ENCODE data around the gene ZNF516.

The ZNF516 gene

GRCh38 chr18:76456018-76456750, 38.9 kb downstream of the ZNF516 start:
- no peak for TF ChIP-seq TOX (CRISPR knock-in tag; IDR thresholded peaks at IDR 0.05; ENCODE audit: borderline replicate concordance)
- no peak for TF ChIP-seq ZNF70 (CRISPR knock-in tag; IDR thresholded peaks at IDR 0.05)
- TF ChIP-seq RARB (CRISPR knock-in tag; IDR thresholded peaks at IDR 0.05), result no peak
- no peak for TF ChIP-seq POU6F1 (CRISPR knock-in tag; IDR thresholded peaks at IDR 0.05; ENCODE audit: borderline replicate concordance, low read depth)
- TF ChIP-seq ZFP3 (CRISPR knock-in tag; IDR thresholded peaks at IDR 0.05), result no peak
- no peak for TF ChIP-seq CSRNP3 (CRISPR knock-in tag; IDR thresholded peaks at IDR 0.05)
- TF ChIP-seq PATZ1 (CRISPR knock-in tag; IDR thresholded peaks at IDR 0.05; ENCODE audit: borderline replicate concordance), result no peak
- ATAC-seq, result no peak

DNA sequence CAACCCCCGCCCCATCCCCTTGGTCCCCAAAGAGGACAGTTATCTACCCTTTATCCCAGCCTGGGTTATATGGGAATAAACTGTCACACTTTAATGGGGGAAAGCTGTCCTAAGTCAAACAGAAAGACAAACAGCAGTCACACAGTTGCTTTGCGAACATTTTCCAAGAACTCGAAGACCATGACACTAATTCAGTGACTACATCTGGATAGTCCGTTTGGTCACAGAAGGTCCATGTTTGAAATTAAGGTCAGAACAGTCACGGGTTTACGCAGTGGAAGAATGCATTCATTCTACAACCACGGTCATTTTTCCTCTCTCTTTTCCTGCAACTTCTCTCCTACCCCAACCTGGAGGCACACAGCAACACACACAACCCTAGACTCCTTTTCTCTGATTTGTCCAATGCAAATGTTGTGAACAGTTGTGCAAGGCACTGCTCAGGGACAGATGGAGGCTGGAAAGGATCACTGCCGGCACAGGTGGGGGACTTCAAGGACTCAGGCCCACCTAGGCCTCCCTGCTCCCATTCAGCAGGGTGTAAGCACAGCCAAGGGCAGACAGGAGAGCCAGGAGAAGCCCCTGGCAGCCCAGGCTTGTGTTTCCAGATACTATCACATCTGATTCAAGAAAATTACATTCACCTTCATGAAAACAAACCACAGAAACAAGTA, 39.9 kb downstream of the ZNF516 start:
- TF ChIP-seq SNAI2 (CRISPR knock-in tag; IDR thresholded peaks at IDR 0.05), result no peak
- no peak for TF ChIP-seq PPARA (CRISPR knock-in tag; IDR thresholded peaks at IDR 0.05; ENCODE audit: borderline replicate concordance)
- TF ChIP-seq ZNF565 (CRISPR knock-in tag; conservative IDR thresholded peaks at IDR 0.05; ENCODE audit: low read depth), result no peak
- no peak for TF ChIP-seq ISL1 (CRISPR knock-in tag; IDR thresholded peaks at IDR 0.05)
- TF ChIP-seq ZC3H10 (CRISPR knock-in tag; IDR thresholded peaks at IDR 0.05), result no peak
- TF ChIP-seq ESRRG (CRISPR knock-in tag; IDR thresholded peaks at IDR 0.05), result no peak
- no peak for TF ChIP-seq TOX (CRISPR knock-in tag; IDR thresholded peaks at IDR 0.05; ENCODE audit: borderline replicate concordance)
- TF ChIP-seq ZFP30 (CRISPR knock-in tag; IDR thresholded peaks at IDR 0.05), result no peak
- no peak for TF ChIP-seq ARNTL (CRISPR knock-in tag; IDR thresholded peaks at IDR 0.05; ENCODE audit: borderline replicate concordance, low read depth)
- no peak for TF ChIP-seq GLIS3 (CRISPR knock-in tag; IDR thresholded peaks at IDR 0.05)
- TF ChIP-seq ZNF8 (CRISPR knock-in tag; IDR thresholded peaks at IDR 0.05), result no peak
- no peak for TF ChIP-seq ZNF70 (CRISPR knock-in tag; IDR thresholded peaks at IDR 0.05)
- TF ChIP-seq CSDC2 (CRISPR knock-in tag; IDR thresholded peaks at IDR 0.05), result no peak
- no peak for TF ChIP-seq BACH2 (CRISPR knock-in tag; IDR thresholded peaks at IDR 0.05; ENCODE audit: borderline replicate concordance)
- TF ChIP-seq PATZ1 (CRISPR knock-in tag; IDR thresholded peaks at IDR 0.05; ENCODE audit: borderline replicate concordance), result no peak
- no peak for ATAC-seq

GRCh38 chr18:76454418-76454817, 40.6 kb downstream of the ZNF516 start:
- no peak for TF ChIP-seq ZNF70 (CRISPR knock-in tag; IDR thresholded peaks at IDR 0.05)
- TF ChIP-seq ZFP3 (CRISPR knock-in tag; IDR thresholded peaks at IDR 0.05), result no peak
- TF ChIP-seq TCF4 (CRISPR knock-in tag; IDR thresholded peaks at IDR 0.05; ENCODE audit: borderline replicate concordance), result no peak
- TF ChIP-seq CSDC2 (CRISPR knock-in tag; IDR thresholded peaks at IDR 0.05), result no peak
- no peak for TF ChIP-seq OSR1 (CRISPR knock-in tag; IDR thresholded peaks at IDR 0.05)
- TF ChIP-seq RARB (CRISPR knock-in tag; IDR thresholded peaks at IDR 0.05), result no peak
- TF ChIP-seq SNAI2 (CRISPR knock-in tag; IDR thresholded peaks at IDR 0.05), result no peak
- no peak for TF ChIP-seq ZC3H10 (CRISPR knock-in tag; IDR thresholded peaks at IDR 0.05)
- TF ChIP-seq TOX (CRISPR knock-in tag; IDR thresholded peaks at IDR 0.05; ENCODE audit: borderline replicate concordance), result no peak
- TF ChIP-seq, protein P1, sequence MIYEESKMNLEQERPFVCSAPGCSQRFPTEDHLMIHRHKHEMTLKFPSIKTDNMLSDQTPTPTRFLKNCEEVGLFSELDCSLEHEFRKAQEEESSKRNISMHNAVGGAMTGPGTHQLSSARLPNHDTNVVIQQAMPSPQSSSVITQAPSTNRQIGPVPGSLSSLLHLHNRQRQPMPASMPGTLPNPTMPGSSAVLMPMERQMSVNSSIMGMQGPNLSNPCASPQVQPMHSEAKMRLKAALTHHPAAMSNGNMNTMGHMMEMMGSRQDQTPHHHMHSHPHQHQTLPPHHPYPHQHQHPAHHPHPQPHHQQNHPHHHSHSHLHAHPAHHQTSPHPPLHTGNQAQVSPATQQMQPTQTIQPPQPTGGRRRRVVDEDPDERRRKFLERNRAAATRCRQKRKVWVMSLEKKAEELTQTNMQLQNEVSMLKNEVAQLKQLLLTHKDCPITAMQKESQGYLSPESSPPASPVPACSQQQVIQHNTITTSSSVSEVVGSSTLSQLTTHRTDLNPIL (CRISPR knock-in tag; IDR thresholded peaks at IDR 0.05; ENCODE audit: low read depth), result no peak
- TF ChIP-seq PPARA (CRISPR knock-in tag; IDR thresholded peaks at IDR 0.05; ENCODE audit: borderline replicate concordance), result no peak
- TF ChIP-seq BACH2 (CRISPR knock-in tag; IDR thresholded peaks at IDR 0.05; ENCODE audit: borderline replicate concordance), result no peak
- no peak for TF ChIP-seq ISL1 (CRISPR knock-in tag; IDR thresholded peaks at IDR 0.05)
- no peak for TF ChIP-seq ZFP30 (CRISPR knock-in tag; IDR thresholded peaks at IDR 0.05)
- TF ChIP-seq ESRRG (CRISPR knock-in tag; IDR thresholded peaks at IDR 0.05), result no peak
- ATAC-seq, result no peak
